ENCODE measurements around the gene ZNF362.

Gene ZNF362

DNA sequence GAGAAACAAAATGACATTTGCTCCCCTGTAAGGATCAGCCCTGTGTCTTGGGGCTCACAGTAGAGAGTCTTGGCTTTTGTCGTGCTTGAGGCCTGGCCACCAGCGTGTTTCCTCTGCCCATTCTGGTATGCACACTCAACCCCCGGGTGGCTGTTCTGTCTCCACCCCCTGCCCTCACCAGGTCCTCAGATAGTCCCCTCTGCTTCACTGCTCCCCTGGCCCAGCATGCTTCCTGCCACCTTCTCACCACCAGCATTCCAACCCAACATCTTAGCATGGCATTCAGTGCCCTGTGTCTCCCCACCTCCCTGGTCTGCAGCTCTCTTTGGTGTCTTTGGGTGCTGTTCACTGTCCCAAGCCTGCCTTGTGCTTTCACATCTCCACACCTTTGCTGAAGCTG, 16.2 kb downstream of the ZNF362 start:
- no peak overlapping the region for H3K4me3 ChIP-seq (ENCODE audit: low read length)
- H3K4me1 ChIP-seq (ENCODE audit: control insufficient read depth, insufficient read depth, low read length): no peaks in the 10 kb centered on the region
- H3K27ac ChIP-seq (ENCODE audit: low read depth, low read length): no peak overlapping the region
- H3K27me3 ChIP-seq (ENCODE audit: control insufficient read depth, insufficient read depth, low read length): no peaks in the 10 kb centered on the region
- peaks cover 8% of the 10 kb centered on the region for H3K36me3 ChIP-seq (ENCODE audit: control insufficient read depth, insufficient read depth, low read length)
- H3K9ac ChIP-seq (ENCODE audit: low read length): no peak overlapping the region

DNA sequence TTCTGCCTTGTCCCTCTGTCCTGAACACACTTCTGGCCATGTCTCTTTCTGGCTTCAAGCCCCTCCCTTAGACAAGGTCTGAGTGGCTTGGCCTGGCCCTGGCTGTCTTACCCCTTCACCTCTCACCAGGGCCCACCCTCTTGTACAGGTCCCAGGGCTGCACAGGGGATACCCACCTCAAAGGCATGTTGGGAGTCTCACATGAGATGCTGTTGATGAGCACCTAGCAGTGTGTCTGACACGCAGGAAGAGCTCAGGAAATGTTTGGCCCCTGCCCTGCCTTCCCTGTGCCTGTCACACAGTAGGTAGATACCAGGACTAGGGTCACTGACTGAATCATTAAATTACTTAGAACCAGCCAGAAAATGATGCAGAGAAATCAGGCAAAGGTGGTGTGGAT, 16.6 kb downstream of the ZNF362 start:
- H3K36me3 ChIP-seq (ENCODE audit: control insufficient read depth, insufficient read depth, low read length): peaks cover 12% of the 10 kb centered on the region
- H3K4me3 ChIP-seq (ENCODE audit: low read length): no peak overlapping the region
- H3K27ac ChIP-seq (ENCODE audit: low read depth, low read length): no peak overlapping the region
- no peak overlapping the region for H3K9ac ChIP-seq (ENCODE audit: low read length)
- H3K27me3 ChIP-seq (ENCODE audit: control insufficient read depth, insufficient read depth, low read length): no peaks in the 10 kb centered on the region
- H3K4me1 ChIP-seq (ENCODE audit: control insufficient read depth, insufficient read depth, low read length): no peaks in the 10 kb centered on the region

DNA sequence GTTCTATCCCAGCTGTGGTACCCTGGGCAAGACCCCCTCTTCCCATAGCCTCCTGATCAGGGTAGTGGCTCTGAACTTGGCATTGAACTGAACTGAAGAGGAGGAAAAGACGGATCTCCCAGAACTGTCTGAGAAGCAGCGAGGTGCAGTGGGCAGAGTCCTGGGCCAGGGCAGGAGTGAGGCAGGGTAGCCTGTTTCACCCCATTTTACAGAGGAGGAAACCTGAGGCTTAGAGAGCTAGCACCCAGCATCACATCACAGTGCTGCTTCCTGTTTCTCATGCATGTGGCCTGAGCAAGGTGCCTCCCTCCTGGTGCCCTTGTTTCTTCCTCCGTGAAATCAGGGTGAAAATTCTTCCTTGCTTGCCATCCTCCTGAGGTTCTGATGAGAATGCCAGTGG, 17.1 kb downstream of the ZNF362 start:
- peaks cover 12% of the 10 kb centered on the region for H3K36me3 ChIP-seq (ENCODE audit: control insufficient read depth, insufficient read depth, low read length)
- no peak overlapping the region for H3K9ac ChIP-seq (ENCODE audit: low read length)
- H3K27me3 ChIP-seq (ENCODE audit: control insufficient read depth, insufficient read depth, low read length): no peaks in the 10 kb centered on the region
- no peak overlapping the region for H3K4me3 ChIP-seq (ENCODE audit: low read length)
- no peaks in the 10 kb centered on the region for H3K4me1 ChIP-seq (ENCODE audit: control insufficient read depth, insufficient read depth, low read length)
- no peak overlapping the region for H3K27ac ChIP-seq (ENCODE audit: low read depth, low read length)

DNA sequence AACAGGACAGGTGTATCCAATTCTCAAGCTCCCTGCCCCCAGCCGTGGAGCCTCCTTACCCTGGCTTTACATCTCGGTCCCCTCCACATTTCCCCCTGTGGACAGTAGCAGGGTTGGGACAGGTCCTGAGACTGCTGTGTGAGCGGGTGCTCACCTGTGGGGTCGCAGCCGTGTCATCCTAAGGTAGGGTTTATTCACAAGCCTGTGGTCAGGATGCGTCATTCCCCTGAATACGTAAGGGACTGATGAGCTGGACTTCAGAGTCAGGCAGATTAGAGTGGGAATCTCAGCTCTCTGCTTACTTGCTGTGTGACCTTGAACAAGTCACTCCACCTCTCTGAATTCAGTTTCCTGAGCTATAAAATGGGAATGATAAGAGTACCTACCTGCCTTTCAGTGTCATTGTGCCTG, 17.7 kb downstream of the ZNF362 start:
- Histone ChIP-seq H3K27me3 (ENCODE audit: control insufficient read depth, insufficient read depth, low read length) (no peaks in the 10 kb centered on the region), H3K9ac (ENCODE audit: low read length) (no peak overlapping the region), H3K36me3 (ENCODE audit: control insufficient read depth, insufficient read depth, low read length) (peaks cover 13% of the 10 kb centered on the region), H3K27ac (ENCODE audit: low read depth, low read length) (no peak overlapping the region), H3K4me1 (ENCODE audit: control insufficient read depth, insufficient read depth, low read length) (no peaks in the 10 kb centered on the region), H3K4me3 (ENCODE audit: low read length) (no peak overlapping the region)

DNA sequence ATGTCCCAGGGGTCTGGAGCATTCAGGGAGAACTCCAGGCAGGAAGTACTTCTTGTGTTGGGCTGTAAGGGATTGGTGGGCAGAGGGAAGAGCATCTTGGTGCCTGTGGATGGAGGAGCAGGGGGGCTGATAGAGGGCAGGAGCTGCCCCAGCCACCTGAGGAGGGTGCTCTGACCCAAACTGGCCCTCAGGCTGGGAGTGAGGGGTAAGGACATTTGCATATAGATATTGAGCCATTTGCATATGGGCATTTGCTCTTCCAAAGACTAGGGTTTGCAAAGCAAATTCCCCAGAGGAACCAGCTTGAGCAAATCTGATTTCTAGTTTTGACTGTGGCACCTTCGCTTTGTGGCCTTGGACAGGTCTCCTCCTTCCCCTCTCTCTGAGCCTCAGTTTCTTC, 18.2 kb downstream of the ZNF362 start:
- Histone ChIP-seq H3K27ac (ENCODE audit: low read depth, low read length) (no peak overlapping the region), H3K4me3 (ENCODE audit: low read length) (no peak overlapping the region), H3K4me1 (ENCODE audit: control insufficient read depth, insufficient read depth, low read length) (no peaks in the 10 kb centered on the region), H3K9ac (ENCODE audit: low read length) (no peak overlapping the region), H3K36me3 (ENCODE audit: control insufficient read depth, insufficient read depth, low read length) (peaks cover 13% of the 10 kb centered on the region), H3K27me3 (ENCODE audit: control insufficient read depth, insufficient read depth, low read length) (no peaks in the 10 kb centered on the region)

DNA sequence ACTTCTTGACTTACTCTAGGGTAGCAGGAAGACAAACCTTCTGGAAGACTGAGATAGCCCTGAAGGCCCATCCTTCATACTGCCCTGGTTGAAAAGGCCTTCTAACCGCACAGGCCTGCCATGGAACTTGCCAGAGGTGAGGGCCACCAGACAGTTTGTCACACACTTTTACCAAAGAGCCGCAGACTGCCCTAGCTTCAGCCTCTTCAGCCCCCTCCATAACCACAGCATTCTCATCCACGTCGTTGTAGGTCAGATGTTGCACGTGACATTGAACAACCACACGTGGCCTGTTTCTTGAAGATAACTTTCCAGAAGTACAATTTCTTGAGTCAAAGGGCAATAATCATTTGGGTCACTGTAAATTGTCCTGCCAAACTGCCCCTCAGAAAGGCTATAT, 18.9 kb downstream of the ZNF362 start:
- Histone ChIP-seq H3K36me3 (ENCODE audit: control insufficient read depth, insufficient read depth, low read length) (peaks cover 13% of the 10 kb centered on the region), H3K27me3 (ENCODE audit: control insufficient read depth, insufficient read depth, low read length) (no peaks in the 10 kb centered on the region), H3K9ac (ENCODE audit: low read length) (no peak overlapping the region), H3K4me3 (ENCODE audit: low read length) (no peak overlapping the region), H3K4me1 (ENCODE audit: control insufficient read depth, insufficient read depth, low read length) (no peaks in the 10 kb centered on the region), H3K27ac (ENCODE audit: low read depth, low read length) (no peak overlapping the region)

DNA sequence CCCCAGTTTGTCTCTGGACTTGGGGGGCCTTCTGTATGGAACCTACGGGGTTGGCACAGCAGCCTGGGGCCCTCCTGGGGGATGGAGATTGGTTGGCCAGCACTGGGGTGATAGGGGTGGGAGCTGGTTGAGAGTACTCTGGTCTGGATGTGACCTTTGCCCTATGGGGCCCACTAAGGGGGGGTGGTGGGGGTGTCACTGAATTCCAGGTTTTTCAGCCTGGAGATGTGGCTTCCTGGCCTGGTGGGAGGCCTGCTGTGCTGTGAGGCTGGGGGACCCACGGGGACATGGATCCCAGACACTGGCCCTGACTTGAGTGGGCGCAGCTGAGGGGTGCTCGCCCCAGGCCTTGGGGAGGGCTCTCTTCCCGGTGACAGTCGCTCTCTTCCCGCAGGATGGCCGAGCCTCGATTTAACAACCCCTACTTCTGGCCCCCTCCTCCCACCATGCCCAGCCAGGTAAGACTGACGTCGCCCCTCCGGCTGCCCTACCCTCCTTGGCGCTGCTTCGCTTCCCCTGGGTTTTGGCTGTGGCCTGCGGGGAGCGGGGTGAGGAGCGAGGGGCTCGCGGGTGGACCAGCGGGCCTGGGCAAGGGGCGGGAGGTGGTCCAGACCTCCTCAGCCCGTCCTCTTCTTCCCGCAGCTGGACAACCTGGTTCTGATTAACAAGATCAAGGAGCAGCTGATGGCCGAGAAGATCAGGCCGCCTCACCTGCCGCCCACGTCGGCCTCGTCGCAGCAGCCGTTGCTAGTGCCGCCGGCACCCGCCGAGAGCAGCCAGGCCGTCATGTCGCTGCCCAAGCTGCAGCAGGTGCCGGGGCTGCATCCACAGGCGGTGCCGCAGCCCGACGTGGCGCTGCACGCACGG, 19.6 kb downstream of the ZNF362 start:
- Histone ChIP-seq H3K27ac (ENCODE audit: low read depth, low read length) (no peak overlapping the region), H3K27me3 (ENCODE audit: control insufficient read depth, insufficient read depth, low read length) (no peaks in the 10 kb centered on the region), H3K9ac (ENCODE audit: low read length) (no peak overlapping the region), H3K36me3 (ENCODE audit: control insufficient read depth, insufficient read depth, low read length) (peaks cover 13% of the 10 kb centered on the region), H3K4me1 (ENCODE audit: control insufficient read depth, insufficient read depth, low read length) (no peaks in the 10 kb centered on the region), H3K4me3 (ENCODE audit: low read length) (no peak overlapping the region)

DNA sequence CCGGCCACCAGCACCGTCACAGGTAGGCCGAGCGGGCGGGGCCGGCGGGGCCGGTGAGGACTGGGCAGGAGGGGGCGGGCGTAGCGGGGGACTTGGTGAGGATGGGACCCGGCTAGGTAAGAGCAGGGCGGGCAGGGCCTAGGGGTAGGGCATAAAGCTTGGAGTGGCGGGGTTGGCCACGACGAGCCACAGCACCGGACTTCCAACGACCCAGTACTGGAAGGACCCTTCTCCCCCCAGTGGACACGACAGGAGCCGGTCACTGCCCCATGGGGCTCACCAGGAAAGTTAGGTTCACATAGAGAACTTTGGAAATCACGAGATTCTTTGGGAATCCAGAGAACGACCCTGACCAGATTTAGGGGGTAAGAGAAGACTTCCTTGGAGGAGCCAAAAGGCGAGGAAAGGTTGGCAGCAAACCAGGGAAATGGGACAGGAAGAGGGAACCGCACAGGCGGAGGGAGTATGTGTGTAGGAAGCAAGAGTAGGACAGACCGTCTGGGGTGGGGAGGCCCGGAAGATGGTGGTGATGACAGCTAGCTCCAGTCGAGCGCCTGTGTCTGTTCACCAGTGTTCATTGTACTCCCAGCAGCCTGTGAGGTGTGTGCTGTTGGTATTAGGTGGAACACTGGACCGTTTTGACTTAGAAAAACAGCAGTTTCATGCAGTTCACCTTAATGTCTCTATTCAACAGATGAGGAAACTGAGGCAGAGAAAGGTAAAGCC, 20.4 kb downstream of the ZNF362 start:
- peaks cover 19% of the 10 kb centered on the region for H3K36me3 ChIP-seq (ENCODE audit: control insufficient read depth, insufficient read depth, low read length)
- no peaks in the 10 kb centered on the region for H3K27me3 ChIP-seq (ENCODE audit: control insufficient read depth, insufficient read depth, low read length)
- no peak overlapping the region for H3K9ac ChIP-seq (ENCODE audit: low read length)

DNA sequence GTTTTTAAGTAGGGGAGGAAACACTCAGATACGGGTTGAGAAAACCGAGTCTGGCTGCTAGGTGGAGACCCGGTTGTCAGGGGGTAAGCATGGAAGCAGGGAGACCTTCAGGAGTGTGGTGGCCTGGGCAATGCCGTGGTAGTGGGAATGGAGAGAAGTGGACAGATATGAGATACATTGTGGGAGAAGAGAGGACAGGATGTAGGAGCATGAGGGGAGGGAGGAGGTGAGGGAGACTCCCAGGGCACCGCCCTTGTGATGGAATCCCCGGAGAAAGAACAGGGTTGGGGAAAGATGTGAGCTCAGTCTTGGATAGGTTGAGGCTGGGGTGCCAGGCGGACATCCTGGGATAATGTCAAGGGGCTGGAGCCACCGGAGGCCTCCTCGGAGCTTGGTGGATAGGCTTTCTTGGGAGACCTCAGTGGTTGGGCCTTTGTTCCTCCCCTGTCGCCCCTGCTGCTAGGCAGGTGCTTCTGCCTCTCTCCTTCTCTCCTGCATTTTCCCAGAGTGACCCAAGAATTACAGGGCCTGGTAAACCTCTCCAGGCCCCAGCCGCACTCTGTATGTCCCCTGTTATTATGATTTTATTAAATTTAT, 21.3 kb downstream of the ZNF362 start:
- Histone ChIP-seq H3K4me1 (ENCODE audit: control insufficient read depth, insufficient read depth, low read length) (no peaks in the 10 kb centered on the region), H3K36me3 (ENCODE audit: control insufficient read depth, insufficient read depth, low read length) (peaks cover 22% of the 10 kb centered on the region), H3K27me3 (ENCODE audit: control insufficient read depth, insufficient read depth, low read length) (no peaks in the 10 kb centered on the region), H3K4me3 (ENCODE audit: low read length) (no peak overlapping the region), H3K27ac (ENCODE audit: low read depth, low read length) (no peak overlapping the region), H3K9ac (ENCODE audit: low read length) (no peak overlapping the region)

More for the DNA sequence above, 20.4 kb downstream of the ZNF362 start:
- Histone ChIP-seq H3K4me1 (ENCODE audit: control insufficient read depth, insufficient read depth, low read length) (no peaks in the 10 kb centered on the region), H3K4me3 (ENCODE audit: low read length) (no peak overlapping the region), H3K27ac (ENCODE audit: low read depth, low read length) (no peak overlapping the region)

DNA sequence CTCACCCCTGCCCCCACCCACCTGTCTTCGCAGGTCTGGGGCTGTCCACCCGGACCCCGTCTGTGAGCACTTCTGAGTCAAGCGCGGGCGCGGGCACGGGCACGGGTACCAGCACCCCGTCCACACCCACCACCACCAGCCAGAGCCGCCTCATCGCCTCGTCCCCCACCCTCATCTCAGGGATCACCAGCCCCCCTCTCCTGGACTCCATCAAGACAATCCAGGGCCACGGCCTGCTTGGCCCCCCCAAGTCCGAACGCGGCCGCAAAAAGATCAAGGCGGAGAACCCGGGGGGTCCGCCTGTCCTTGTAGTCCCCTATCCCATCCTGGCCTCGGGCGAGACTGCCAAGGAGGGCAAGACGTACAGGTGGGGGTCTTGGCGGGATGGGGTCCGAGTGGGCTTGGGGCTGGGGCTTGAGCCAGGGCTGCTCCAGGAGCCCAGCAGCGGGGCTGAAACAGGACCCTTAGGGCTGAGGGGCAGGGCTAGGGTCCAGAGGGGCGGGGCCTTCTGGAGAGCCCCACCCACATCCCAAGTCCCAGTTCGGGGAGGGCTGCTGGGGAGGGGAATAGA, 23.9 kb downstream of the ZNF362 start:
- Histone ChIP-seq H3K4me3 (ENCODE audit: low read length) (no peak overlapping the region), H3K36me3 (ENCODE audit: control insufficient read depth, insufficient read depth, low read length) (peaks cover 25% of the 10 kb centered on the region), H3K27me3 (ENCODE audit: control insufficient read depth, insufficient read depth, low read length) (no peaks in the 10 kb centered on the region), H3K9ac (ENCODE audit: low read length) (no peak overlapping the region), H3K27ac (ENCODE audit: low read depth, low read length) (no peak overlapping the region), H3K4me1 (ENCODE audit: control insufficient read depth, insufficient read depth, low read length) (no peaks in the 10 kb centered on the region)

DNA sequence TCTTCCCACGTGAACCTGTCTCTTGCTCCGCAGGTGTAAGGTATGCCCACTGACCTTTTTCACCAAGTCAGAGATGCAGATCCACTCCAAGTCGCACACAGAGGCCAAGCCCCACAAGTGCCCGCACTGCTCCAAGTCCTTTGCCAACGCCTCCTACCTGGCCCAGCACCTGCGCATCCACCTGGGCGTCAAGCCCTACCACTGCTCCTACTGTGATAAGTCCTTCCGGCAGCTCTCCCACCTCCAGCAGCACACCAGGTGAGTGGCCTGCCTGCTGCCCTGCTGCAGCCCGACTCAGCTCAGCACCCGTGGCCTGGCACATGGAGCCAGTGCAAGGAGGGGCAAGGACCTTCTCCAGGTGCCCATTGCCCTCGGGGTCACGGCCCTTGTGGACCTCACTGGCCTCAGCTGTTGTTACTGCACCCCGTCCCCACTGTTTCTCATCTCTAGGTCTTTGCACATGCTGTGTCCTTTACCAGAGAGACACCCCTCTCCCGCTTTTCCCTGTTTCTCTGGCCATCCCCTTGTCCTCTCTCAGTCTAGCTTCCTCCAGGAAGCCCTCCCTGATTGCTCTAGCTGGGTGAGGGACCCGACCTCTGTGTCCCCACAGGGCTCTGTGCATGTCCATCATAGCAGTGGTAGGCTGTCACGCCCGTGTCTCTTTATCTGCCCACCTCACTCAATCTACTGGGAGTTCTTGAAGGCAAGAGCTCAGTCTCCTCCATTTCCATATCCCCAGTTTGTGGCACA, 25.4 kb downstream of the ZNF362 start:
- Histone ChIP-seq H3K36me3 (ENCODE audit: control insufficient read depth, insufficient read depth, low read length) (peaks cover 24% of the 10 kb centered on the region), H3K4me3 (ENCODE audit: low read length) (no peak overlapping the region), H3K4me1 (ENCODE audit: control insufficient read depth, insufficient read depth, low read length) (no peaks in the 10 kb centered on the region), H3K27me3 (ENCODE audit: control insufficient read depth, insufficient read depth, low read length) (no peaks in the 10 kb centered on the region), H3K9ac (ENCODE audit: low read length) (no peak overlapping the region), H3K27ac (ENCODE audit: low read depth, low read length) (no peak overlapping the region)

DNA sequence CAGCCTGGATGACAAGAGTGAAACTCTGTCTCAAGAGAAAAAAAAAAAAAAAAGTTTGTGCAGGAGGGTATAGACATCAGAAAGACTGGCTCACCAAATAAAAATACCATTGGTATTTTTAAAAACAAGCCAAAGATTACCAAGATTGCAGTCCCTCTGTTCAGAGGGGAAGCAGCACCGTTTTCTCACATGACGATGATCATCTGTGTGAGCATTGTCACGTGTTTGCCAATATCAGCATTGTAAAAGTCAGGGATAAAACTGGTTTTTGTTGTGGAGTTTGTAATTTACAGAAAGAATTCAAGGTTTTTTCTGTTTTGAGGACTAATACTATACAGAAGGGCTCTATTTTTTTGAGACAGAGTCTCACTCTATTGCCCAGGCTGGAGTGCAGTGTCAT, 26.5 kb downstream of the ZNF362 start:
- Histone ChIP-seq H3K27ac (ENCODE audit: low read depth, low read length) (no peak overlapping the region), H3K36me3 (ENCODE audit: control insufficient read depth, insufficient read depth, low read length) (peaks cover 14% of the 10 kb centered on the region), H3K4me3 (ENCODE audit: low read length) (no peak overlapping the region), H3K4me1 (ENCODE audit: control insufficient read depth, insufficient read depth, low read length) (no peaks in the 10 kb centered on the region), H3K9ac (ENCODE audit: low read length) (no peak overlapping the region), H3K27me3 (ENCODE audit: control insufficient read depth, insufficient read depth, low read length) (no peaks in the 10 kb centered on the region)
